Mesenchymal stem cell (in vitro differentiated cells and primary cell): Measurements from ENCODE around the gene DTNBP1.

Experiments used
- DNase-seq: peaks from one replicate; pipeline ENCODE4 v3.0.0-alpha.2; 2013
- H2AFZ ChIP-seq: one replicate; pipeline ENCODE4 v1.6.1; 2013; ENCODE audit warnings: low read depth, mild to moderate bottlenecking, control low read depth, inconsistent platforms, low read length, moderate library complexity
- H2AK5ac ChIP-seq: 2 replicates; pipeline ENCODE4 v1.6.1; 2013; ENCODE audit warnings: low read length, moderate library complexity, mild to moderate bottlenecking, inconsistent platforms; ENCODE audit not compliant: severe bottlenecking
- H2BK120ac ChIP-seq: one replicate; pipeline ENCODE4 v1.6.1; 2013; ENCODE audit warnings: low read depth, mild to moderate bottlenecking, inconsistent platforms, low read length, moderate library complexity
- H2BK12ac ChIP-seq, 2 experiments: one replicate each; pipeline ENCODE4 v1.6.1; 2013; ENCODE audit warnings: inconsistent platforms in 2 of 2, low read length in 2 of 2, mild to moderate bottlenecking in 2 of 2, moderate library complexity in 2 of 2, control low read depth in 1 of 2
- H2BK15ac ChIP-seq: one replicate; pipeline ENCODE4 v1.6.1; 2013; ENCODE audit warnings: mild to moderate bottlenecking, low read depth, inconsistent platforms; ENCODE audit not compliant: poor library complexity, severe bottlenecking
- H2BK5ac ChIP-seq: 2 replicates; pipeline ENCODE4 v1.6.1; 2013; ENCODE audit warnings: low read depth, mild to moderate bottlenecking, low read length, control low read depth, inconsistent platforms; ENCODE audit not compliant: poor library complexity, severe bottlenecking
- H3K14ac ChIP-seq, 2 experiments: one replicate each; pipeline ENCODE4 v1.6.1; 2013; ENCODE audit warnings: inconsistent platforms in 2 of 2, low read length in 2 of 2, control low read depth in 1 of 2, mild to moderate bottlenecking in 1 of 2, moderate library complexity in 1 of 2
- H3K18ac ChIP-seq, 2 experiments: one replicate each; pipeline ENCODE4 v1.6.1; 2013; ENCODE audit warnings: inconsistent platforms in 2 of 2, low read length in 2 of 2, control low read depth in 1 of 2, low read depth in 1 of 2, mild to moderate bottlenecking in 1 of 2
- H3K23ac ChIP-seq, 2 experiments: one replicate each; pipeline ENCODE4 v1.6.1; 2013; ENCODE audit warnings: inconsistent platforms in 2 of 2, low read length in 2 of 2, mild to moderate bottlenecking in 2 of 2, moderate library complexity in 2 of 2, control low read depth in 1 of 2
- H3K27ac ChIP-seq: 2 replicates; pipeline ENCODE4 v1.5.1; 2013; ENCODE audit warnings: mild to moderate bottlenecking, moderate library complexity, low read length, control low read depth, inconsistent platforms; ENCODE audit not compliant: poor library complexity, severe bottlenecking
- H3K27me3 ChIP-seq, 2 experiments: 2 replicates each; pipeline versions ENCODE4 v1.6.1 to v1.7.0; 2013; ENCODE audit warnings: low read length in 2 of 2, mild to moderate bottlenecking in 2 of 2, moderate library complexity in 2 of 2, control low read depth in 1 of 2, inconsistent platforms in 1 of 2; ENCODE audit not compliant: control insufficient read depth in 1 of 2, insufficient read depth in 1 of 2
- H3K36me3 ChIP-seq, 2 experiments: 2 replicates each; pipeline versions ENCODE4 v1.6.1 to v1.7.0; 2013; ENCODE audit warnings: low read length in 2 of 2, control low read depth in 1 of 2, inconsistent platforms in 1 of 2, low read depth in 1 of 2, mild to moderate bottlenecking in 1 of 2; ENCODE audit not compliant: insufficient read depth in 2 of 2, control insufficient read depth in 1 of 2
- H3K4ac ChIP-seq, 2 experiments: one replicate each; pipeline ENCODE4 v1.6.1; 2013; ENCODE audit warnings: inconsistent platforms in 2 of 2, low read length in 2 of 2, mild to moderate bottlenecking in 2 of 2, moderate library complexity in 2 of 2, control low read depth in 1 of 2, low read depth in 1 of 2
- H3K4me1 ChIP-seq: 2 replicates; pipeline ENCODE4 v1.6.1; 2013; ENCODE audit warnings: low read depth, low read length, control low read depth; ENCODE audit not compliant: control insufficient read depth, insufficient read depth
- H3K4me2 ChIP-seq: 2 replicates; pipeline ENCODE4 v1.6.1; 2013; ENCODE audit warnings: low read length, mild to moderate bottlenecking, inconsistent platforms; ENCODE audit not compliant: poor library complexity, severe bottlenecking
- H3K4me3 ChIP-seq, 2 experiments: 2 replicates each; pipeline versions ENCODE4 v1.5.1 to v1.7.0; 2013; ENCODE audit warnings: low read length in 2 of 2, mild to moderate bottlenecking in 2 of 2, control low read depth in 1 of 2, low read depth in 1 of 2; ENCODE audit not compliant: insufficient read depth in 1 of 2
- H3K79me1 ChIP-seq: replicated peaks from 2 replicates; pipeline ENCODE4 v1.6.1; 2013; ENCODE audit warnings: mild to moderate bottlenecking, control low read depth, low read length, inconsistent platforms; ENCODE audit not compliant: poor library complexity, severe bottlenecking
- H3K9ac ChIP-seq: 2 replicates; pipeline ENCODE4 v1.7.0; 2013; ENCODE audit warnings: mild to moderate bottlenecking, low read length, moderate library complexity
- H3K9me3 ChIP-seq: 2 replicates; pipeline ENCODE4 v1.7.0; 2013; ENCODE audit warnings: mild to moderate bottlenecking, low read length; ENCODE audit not compliant: control insufficient read depth
- H4K8ac ChIP-seq: one replicate; pipeline ENCODE4 v1.6.1; 2013; ENCODE audit warnings: inconsistent platforms, mild to moderate bottlenecking, low read length, moderate library complexity
- H4K91ac ChIP-seq: one replicate; pipeline ENCODE4 v1.6.1; 2013; ENCODE audit warnings: mild to moderate bottlenecking, low read length, inconsistent platforms
- WGBS: methylation state at CpG from one replicate; pipeline ENCODE4 v1.1.7; 2013; ENCODE audit warnings: mixed read lengths; 5-methylcytosine and 5-hydroxymethylcytosine counted together

Gene DTNBP1

GRCh38 chr6:15678514-15678913, 15.7 kb upstream of the DTNBP1 start:
- H3K9me3 ChIP-seq = no peaks in the 10 kb centered on the region
- H4K8ac ChIP-seq = no peak overlapping the region
- H2BK5ac ChIP-seq = no peak overlapping the region

GRCh38 chr6:15677822-15678221, 15.0 kb upstream of the DTNBP1 start:
- Histone ChIP-seq H3K27ac (no peak overlapping the region), H3K4me3 (no peak overlapping the region), H2BK12ac (no peak overlapping the region), H3K4me1 (no peaks in the 10 kb centered on the region), H2AK5ac (no peak overlapping the region), H3K4me2 (no peak overlapping the region), H3K9ac (no peak overlapping the region), H4K91ac (no peak overlapping the region), H2BK5ac (no peak overlapping the region), H3K4ac (no peak overlapping the region), H3K79me1 (no peaks in the 10 kb centered on the region), H3K27me3 (peaks cover 1 to 13% of the 10 kb centered on the region in 2 experiments), H3K9me3 (no peaks in the 10 kb centered on the region), H3K36me3 (no peaks in the 10 kb centered on the region), H3K18ac (no peak overlapping the region), H2BK120ac (no peak overlapping the region), H3K23ac (no peak overlapping the region), H2BK15ac (no peak overlapping the region), H4K8ac (no peak overlapping the region), H3K14ac (no peak overlapping the region), H2AFZ (no peak overlapping the region)
- 89% methylated on average over 3 of the region's 6 CpGs for whole genome bisulfite sequencing
- DNase-seq = no peak

More at GRCh38 chr6:15678514-15678913, 15.7 kb upstream of the DTNBP1 start:
- no peak overlapping the region for H2AK5ac ChIP-seq
- H3K23ac ChIP-seq = no peak overlapping the region
- no peaks in the 10 kb centered on the region for H3K4me1 ChIP-seq
- H3K36me3 ChIP-seq = no peaks in the 10 kb centered on the region
- H3K4me2 ChIP-seq = no peak overlapping the region
- no peak overlapping the region for H3K4ac ChIP-seq
- H3K79me1 ChIP-seq = no peaks in the 10 kb centered on the region
- no peak overlapping the region for H2BK12ac ChIP-seq
- no peak overlapping the region for H3K9ac ChIP-seq
- no peak overlapping the region for H3K4me3 ChIP-seq
- H3K27ac ChIP-seq = no peak overlapping the region
- H4K91ac ChIP-seq = no peak overlapping the region
- no peak overlapping the region for H3K14ac ChIP-seq
- H2BK120ac ChIP-seq = no peak overlapping the region
- no peak for DNase-seq
- H3K27me3 ChIP-seq = peaks cover 0 to 14% of the 10 kb centered on the region in 2 experiments
- no peak overlapping the region for H3K18ac ChIP-seq
- no peak overlapping the region for H2BK15ac ChIP-seq
- H2AFZ ChIP-seq = no peak overlapping the region

- Histone ChIP-seq H3K18ac (no peak overlapping the region), H2AFZ (no peak overlapping the region), H2AK5ac (no peak overlapping the region), H3K79me1 (no peaks in the 10 kb centered on the region), H3K9ac (no peak overlapping the region), H3K4me2 (no peak overlapping the region), H3K4ac (no peak overlapping the region), H3K14ac (no peak overlapping the region), H2BK5ac (no peak overlapping the region), H2BK12ac (no peak overlapping the region), H3K4me1 (no peaks in the 10 kb centered on the region), H3K27me3 (peaks cover 19 to 32% of the 10 kb centered on the region in 2 experiments), H3K4me3 (no peak overlapping the region), H4K91ac (no peak overlapping the region), H2BK15ac (no peak overlapping the region), H3K9me3 (no peaks in the 10 kb centered on the region), H3K27ac (no peak overlapping the region), H3K36me3 (no peaks in the 10 kb centered on the region), H4K8ac (no peak overlapping the region), H3K23ac (no peak overlapping the region), H2BK120ac (no peak overlapping the region)
- WGBS = 88% methylated on average over 3 of the region's 3 CpGs
- DNase-seq = peak; percentile 8
Measured at GRCh38 chr6:15675536-15676220, 12.8 kb upstream of the DTNBP1 start.

- peaks cover 26 to 40% of the 10 kb centered on the region in 2 experiments for H3K27me3 ChIP-seq
- peak overlapping the region in 1 of 2 experiments; percentile 24 for H3K18ac ChIP-seq
- no peak overlapping the region for H2AK5ac ChIP-seq
- no peak overlapping the region for H3K27ac ChIP-seq
- no peak overlapping the region for H3K23ac ChIP-seq
- H4K8ac ChIP-seq = no peak overlapping the region
- H3K9me3 ChIP-seq = no peaks in the 10 kb centered on the region
- H4K91ac ChIP-seq = no peak overlapping the region
- no peak overlapping the region for H2BK5ac ChIP-seq
- DNase-seq = no peak
- H3K9ac ChIP-seq = no peak overlapping the region
- WGBS = 78% methylated on average over 9 of the region's 9 CpGs
- no peaks in the 10 kb centered on the region for H3K4me1 ChIP-seq
- H2BK120ac ChIP-seq = no peak overlapping the region
- H3K36me3 ChIP-seq = no peaks in the 10 kb centered on the region
- no peaks in the 10 kb centered on the region for H3K79me1 ChIP-seq
- H3K4me2 ChIP-seq = no peak overlapping the region
- H2BK15ac ChIP-seq = no peak overlapping the region
- no peak overlapping the region for H3K4ac ChIP-seq
- no peak overlapping the region for H2AFZ ChIP-seq
- H2BK12ac ChIP-seq = no peak overlapping the region
- H3K4me3 ChIP-seq = no peak overlapping the region
- H3K14ac ChIP-seq = no peak overlapping the region
Measured at GRCh38 chr6:15674690-15675386, 12.0 kb upstream of the DTNBP1 start.
